CD4-positive, alpha-beta T cell (primary cell): ENCODE data around the gene ALKBH6. TPM values are rescaled to one million over a fixed set of nuclear protein-coding genes. Genes with fewer than 3 reads are reported as not detected.

Experiments
- ATAC-seq: fragments of 200-7000 bp; cut with Tn5 transposase; one replicate; pipeline ENCODE4 v1.10.0; 2022; ENCODE audit warnings: mild to moderate bottlenecking; ENCODE audit not compliant: poor library complexity
- CTCF ChIA-PET: fragments of 350-600 bp; sonication (Branson Sonifier 250); formaldehyde crosslinking; loops from one replicate; lab custom pipeline; 2021; ENCODE audit warnings: antibody characterized with exemption, inconsistent platforms; lab: Charles Lee
- POLR2A ChIA-PET: fragments of 350-600 bp; sonication (Branson Sonifier 250); formaldehyde crosslinking; loops from one replicate; lab custom pipeline; 2021; ENCODE audit warnings: antibody characterized with exemption, inconsistent platforms; lab: Charles Lee
- DNase-seq, 14 experiments: peaks; one replicate each; pipeline ENCODE4 v3.0.0-alpha.2; 2013 to 2020; ENCODE audit warnings: mixed read lengths in 2 of 14
- H3K27ac ChIP-seq, 2 donors: one replicate each; pipeline versions ENCODE4 v1.5.1 to v1.7.0; 2013; ENCODE audit warnings: low read length in 2 of 2, low read depth in 1 of 2, mild to moderate bottlenecking in 1 of 2
- H3K27me3 ChIP-seq, 2 experiments: 1 replicate in 1 of 2; 2 replicates in 1 of 2; pipeline versions ENCODE4 v1.6.1 to v1.7.0; 2013; ENCODE audit warnings: low read length in 2 of 2, control low read depth in 1 of 2, mild to moderate bottlenecking in 1 of 2, moderate library complexity in 1 of 2; ENCODE audit not compliant: insufficient read depth in 2 of 2, control insufficient read depth in 1 of 2
- H3K36me3 ChIP-seq: one replicate; pipeline ENCODE4 v1.6.1; 2013; ENCODE audit warnings: low read length, control low read depth; ENCODE audit not compliant: insufficient read depth
- H3K4me1 ChIP-seq: one replicate; pipeline ENCODE4 v1.6.1; 2013; ENCODE audit warnings: low read length, control low read depth; ENCODE audit not compliant: insufficient read depth
- H3K4me3 ChIP-seq: one replicate; pipeline ENCODE4 v1.5.1; 2013; ENCODE audit warnings: mild to moderate bottlenecking, low read length, moderate library complexity
- H3K9me3 ChIP-seq, 2 experiments: 1 replicate in 1 of 2; 2 replicates in 1 of 2; pipeline versions ENCODE4 v1.6.1 to v1.7.0; 2013; ENCODE audit warnings: low read length in 2 of 2, mild to moderate bottlenecking in 2 of 2, control low read depth in 1 of 2, moderate library complexity in 1 of 2; ENCODE audit not compliant: control insufficient read depth in 1 of 2, insufficient read depth in 1 of 2
- H3K27ac Mint-ChIP-seq: one replicate; pipeline ENCODE4 v1.8.0; 2020; ENCODE audit warnings: mixed read lengths
- H3K27me3 Mint-ChIP-seq: one replicate; pipeline ENCODE4 v1.8.0; 2021; ENCODE audit warnings: mixed read lengths
- H3K36me3 Mint-ChIP-seq: one replicate; pipeline ENCODE4 v1.8.0; 2021; ENCODE audit warnings: low read depth, mixed read lengths
- H3K4me1 Mint-ChIP-seq: one replicate; pipeline ENCODE4 v1.8.0; 2021; ENCODE audit warnings: low read depth, mixed read lengths
- H3K4me3 Mint-ChIP-seq: one replicate; pipeline ENCODE4 v1.8.0; 2020; ENCODE audit warnings: mild to moderate bottlenecking, mixed read lengths
- H3K9me3 Mint-ChIP-seq: one replicate; pipeline ENCODE4 v1.8.0; 2020; ENCODE audit warnings: mixed read lengths
- CTCF ChIP-seq: fragments of 200-600 bp; IDR thresholded peaks from one replicate; pipeline ENCODE4 v1.8.0; 2022; ENCODE audit warnings: antibody characterized with exemption, mild to moderate bottlenecking
- intact Hi-C, 2 experiments: fragments of 100-400 bp; cut with DNase I in 1 of 2; cut with micrococcal nuclease in 1 of 2; formaldehyde crosslinking; loops; one replicate each; pipeline versions ENCODE4 v1.15.1 to v1.9.0; 2023 to 2025; cut with DNase I, micrococcal nuclease
- total RNA-seq, 174 experiments: library from RNA in 2 of 174; stranded (reverse) in 2 of 174; gene quantifications; one replicate each; pipeline ENCODE4 v1.2.3 and lab custom pipeline; 2021 to 2026

ALKBH6 gene
- total RNA-seq, 2 experiments from 2014 or later, result 38.1 to 41.8 TPM

GRCh38 chr19:36013280-36014011, 567 bp downstream of the ALKBH6 start:
- Mint-ChIP-seq H3K36me3 (peaks cover 7% of the 10 kb centered on the region), H3K9me3 (no peaks in the 10 kb centered on the region), H3K27ac (peak overlapping the region; percentile 94), H3K27me3 (no peaks in the 10 kb centered on the region), H3K4me3 (peak overlapping the region; percentile 99), H3K4me1 (peaks cover 47% of the 10 kb centered on the region)
- DNase-seq, result no peak
- no peak for TF ChIP-seq CTCF
- ATAC-seq, result no peak
- no peaks in the 10 kb centered on the region for H3K36me3 ChIP-seq
- no peaks in the 10 kb centered on the region for H3K9me3 ChIP-seq
- intact Hi-C loops, result loop anchor here (1.0 to 5.0 kb wide), 4 partner anchors 18 to 101 kb away; partner anchors contain the start of genes THAP8 (in 2 of the 2), WDR62 (in 2 of the 2), POLR2I (in 1 of the 2) and SDHAF1 (in 1 of the 2)
- CTCF ChIA-PET, result interaction anchor here (1.0 to 1.5 kb wide), 4 partner anchors 22 to 115 kb away, joined by 3 to 7 read pairs (median 4); no protein-coding TSS in a partner anchor
- peaks cover 39% of the 10 kb centered on the region for H3K4me1 ChIP-seq
- peak overlapping the region; percentile 75 to 89 for H3K27ac ChIP-seq
- POLR2A ChIA-PET, result interaction anchor here (0.7 to 1.8 kb wide), 12 partner anchors 16 to 311 kb away, joined by 3 to 17 read pairs (median 6); partner anchors contain the start of genes POLR2I, PSENEN, SDHAF1 and THAP8
- no peaks in the 10 kb centered on the region for H3K27me3 ChIP-seq
- peak overlapping the region; percentile 88 for H3K4me3 ChIP-seq

DNA sequence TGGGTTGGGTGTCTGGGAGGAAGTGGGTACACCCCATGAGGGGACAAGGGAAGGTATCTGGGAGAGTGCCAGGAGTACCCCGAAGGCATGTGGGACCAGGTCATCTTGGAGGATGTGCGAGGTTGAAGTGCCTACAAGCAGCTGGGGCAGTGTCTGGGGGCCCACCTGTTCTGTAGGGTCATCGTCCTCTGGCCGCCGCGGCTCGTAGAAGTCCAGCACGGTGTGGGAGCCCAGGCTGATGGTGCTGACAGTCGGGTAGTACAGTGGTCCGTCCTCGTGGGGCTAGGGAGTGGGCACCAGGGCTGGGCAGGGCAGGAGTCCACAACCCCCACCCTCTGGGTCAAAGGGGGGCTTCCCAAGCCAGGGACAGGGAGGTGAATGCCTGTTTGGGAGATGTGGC, 3.6 kb downstream of the ALKBH6 start:
- intact Hi-C loops, result loop anchor here in 1 of 2 experiments (5.0 kb wide), 1 partner anchor 53 kb away; no protein-coding TSS in a partner anchor
- Histone ChIP-seq H3K9me3 (no peaks in the 10 kb centered on the region), H3K27me3 (no peaks in the 10 kb centered on the region), H3K4me1 (peaks cover 43% of the 10 kb centered on the region), H3K27ac (no peak overlapping the region), H3K36me3 (no peaks in the 10 kb centered on the region), H3K4me3 (no peak overlapping the region)
- H3K4me1 Mint-ChIP-seq, result peaks cover 37% of the 10 kb centered on the region
- H3K27ac Mint-ChIP-seq, result peak overlapping the region; percentile 44
- no peaks in the 10 kb centered on the region for H3K27me3 Mint-ChIP-seq
- no peak for ATAC-seq
- no peak for TF ChIP-seq CTCF
- ChIA-PET POLR2A (no interaction called here), CTCF (no interaction called here)
- DNase-seq, result no peak
- H3K36me3 Mint-ChIP-seq, result peaks cover 7% of the 10 kb centered on the region
- H3K9me3 Mint-ChIP-seq, result no peaks in the 10 kb centered on the region
- peak overlapping the region; percentile 63 for H3K4me3 Mint-ChIP-seq

DNA sequence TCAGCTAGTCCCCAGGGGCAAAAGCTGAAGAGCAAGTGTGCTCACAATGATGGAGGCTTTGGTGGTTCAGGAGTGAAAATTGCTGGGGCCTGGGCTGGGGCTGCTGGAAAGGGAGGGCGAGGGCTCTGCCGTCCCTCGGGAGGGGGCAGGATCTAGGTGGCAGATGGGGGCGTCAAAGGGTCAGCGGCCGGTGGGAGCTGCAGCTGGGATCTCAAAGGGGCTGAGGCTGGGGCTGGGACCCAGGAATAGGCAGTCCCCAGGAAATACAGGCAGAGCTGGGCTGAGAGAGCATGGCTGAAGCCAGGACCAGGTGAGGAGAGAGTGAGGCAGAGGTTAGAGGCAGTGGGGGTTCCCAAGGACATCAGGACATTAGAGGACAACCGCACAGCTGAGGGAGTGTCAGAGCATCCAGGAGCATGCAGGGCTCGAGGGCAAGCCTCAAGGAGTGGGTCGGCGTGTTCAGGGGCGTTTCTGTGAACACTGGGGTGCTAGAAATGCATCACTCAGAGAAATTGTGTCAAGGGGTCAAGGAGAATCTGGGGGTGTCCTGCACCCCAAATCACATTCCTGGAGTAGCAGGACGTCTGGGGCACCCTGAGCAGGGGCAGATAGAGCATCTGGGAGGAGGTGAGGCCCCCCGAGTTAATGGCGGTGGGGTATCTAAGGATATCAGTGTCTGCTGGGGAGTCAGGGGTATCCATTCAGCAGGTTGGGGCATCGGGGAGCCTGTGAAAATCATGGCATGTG, 4.2 kb downstream of the ALKBH6 start:
- intact Hi-C loops, result loop anchor here in 1 of 2 experiments (5.0 kb wide), 1 partner anchor 53 kb away; no protein-coding TSS in a partner anchor
- H3K27ac Mint-ChIP-seq, result peak overlapping the region; percentile 44
- no peaks in the 10 kb centered on the region for H3K27me3 Mint-ChIP-seq

More for the DNA sequence above, 4.2 kb downstream of the ALKBH6 start:
- H3K4me1 Mint-ChIP-seq, result peaks cover 32% of the 10 kb centered on the region
- TF ChIP-seq CTCF, result no peak
- peaks cover 39% of the 10 kb centered on the region for H3K4me1 ChIP-seq
- H3K27me3 ChIP-seq, result no peaks in the 10 kb centered on the region
- ChIA-PET POLR2A (interaction anchor here (2.9 kb wide), 1 partner anchor 14 kb away, joined by 13 read pairs; the partner anchor contains the start of gene SDHAF1), CTCF (no interaction called here)
- peaks cover 7% of the 10 kb centered on the region for H3K36me3 Mint-ChIP-seq
- H3K4me3 Mint-ChIP-seq, result peak overlapping the region; percentile 63
- H3K36me3 ChIP-seq, result no peaks in the 10 kb centered on the region
- no peak overlapping the region for H3K27ac ChIP-seq
- DNase-seq, result no peak
- H3K9me3 Mint-ChIP-seq, result no peaks in the 10 kb centered on the region
- no peak for ATAC-seq
- H3K9me3 ChIP-seq, result no peaks in the 10 kb centered on the region
- peak overlapping the region; percentile 31 for H3K4me3 ChIP-seq
